CD4-positive, alpha-beta T cell treated with Interleukin-15 for 1 hour (primary cell): Measurements from ENCODE around the gene FBLN2.
"Not testable (repeated sequence)": the region's sequence is repeated elsewhere in the genome, so short reads cannot be mapped to it uniquely, and the experiment has no call there.

Experiments
- DNase-seq: peaks from one replicate; pipeline ENCODE4 v3.0.0-alpha.2; 2020

The FBLN2 gene

GRCh38 chr3:13548696-13549622 lies at the start of gene FBLN2:
FBLN2 (plus strand) TSS chr3:13549125; CDS start chr3:13570356, 21,231 bp downstream.
- peak; percentile 22 for DNase-seq

- DNase-seq = not testable (repeated sequence)
Observed at GRCh38 chr3:13499246-13499645, 49.7 kb upstream of the FBLN2 start.

GRCh38 chr3:13500133-13500885 lies 48.6 kb upstream of the FBLN2 start:
- no peak for DNase-seq

GRCh38 chr3:13501056-13501455 lies 47.9 kb upstream of the FBLN2 start:
- no peak for DNase-seq

GRCh38 chr3:13501521-13501920 lies 47.4 kb upstream of the FBLN2 start:
- no peak for DNase-seq

- DNase-seq = no peak
Observed at GRCh38 chr3:13501958-13502790, 46.8 kb upstream of the FBLN2 start.

GRCh38 chr3:13502791-13503060 lies 46.2 kb upstream of the FBLN2 start:
- no peak for DNase-seq

GRCh38 chr3:13504161-13504831 lies 44.6 kb upstream of the FBLN2 start:
- no peak for DNase-seq

- no peak for DNase-seq
Observed at GRCh38 chr3:13505147-13506130, 43.5 kb upstream of the FBLN2 start.

- DNase-seq = no peak
Observed at GRCh38 chr3:13506239-13506638, 42.7 kb upstream of the FBLN2 start.

GRCh38 chr3:13506680-13507079 lies 42.2 kb upstream of the FBLN2 start:
- DNase-seq = no peak

- DNase-seq = no peak
Observed at GRCh38 chr3:13507247-13507569, 41.7 kb upstream of the FBLN2 start.

GRCh38 chr3:13507570-13508339 lies 41.2 kb upstream of the FBLN2 start:
- DNase-seq = no peak

GRCh38 chr3:13508496-13508895 lies 40.4 kb upstream of the FBLN2 start:
- no peak for DNase-seq

- no peak for DNase-seq
Observed at GRCh38 chr3:13509059-13509815, 39.7 kb upstream of the FBLN2 start.

- no peak for DNase-seq
Observed at GRCh38 chr3:13509816-13510192, 39.1 kb upstream of the FBLN2 start.

GRCh38 chr3:13512451-13512850 lies 36.5 kb upstream of the FBLN2 start:
- DNase-seq = no peak

GRCh38 chr3:13513051-13513912 lies 35.6 kb upstream of the FBLN2 start:
- DNase-seq = no peak

- DNase-seq = no peak
Observed at GRCh38 chr3:13513913-13514517, 34.9 kb upstream of the FBLN2 start.
